GM18505 (cell line): ENCODE measurements around the gene FRMD4B.
"Not testable (repeated sequence)": the region's sequence is repeated elsewhere in the genome, so short reads cannot be mapped to it uniquely, and the experiment has no call there.

ENCODE experiments used
- ATAC-seq: cut with Tn5 transposase; IDR thresholded peaks from one replicate; pipeline ENCODE4 v1.9.1; 2021; ENCODE audit not compliant: unreplicated experiment
- POLR2A ChIP-seq: IDR thresholded peaks from 4 replicates; pipeline ENCODE4 v1.6.1; 2011; ENCODE audit warnings: borderline replicate concordance; ENCODE audit not compliant: insufficient read depth, insufficient read length; ENCODE audit errors: extremely low read depth

FRMD4B gene

DNA sequence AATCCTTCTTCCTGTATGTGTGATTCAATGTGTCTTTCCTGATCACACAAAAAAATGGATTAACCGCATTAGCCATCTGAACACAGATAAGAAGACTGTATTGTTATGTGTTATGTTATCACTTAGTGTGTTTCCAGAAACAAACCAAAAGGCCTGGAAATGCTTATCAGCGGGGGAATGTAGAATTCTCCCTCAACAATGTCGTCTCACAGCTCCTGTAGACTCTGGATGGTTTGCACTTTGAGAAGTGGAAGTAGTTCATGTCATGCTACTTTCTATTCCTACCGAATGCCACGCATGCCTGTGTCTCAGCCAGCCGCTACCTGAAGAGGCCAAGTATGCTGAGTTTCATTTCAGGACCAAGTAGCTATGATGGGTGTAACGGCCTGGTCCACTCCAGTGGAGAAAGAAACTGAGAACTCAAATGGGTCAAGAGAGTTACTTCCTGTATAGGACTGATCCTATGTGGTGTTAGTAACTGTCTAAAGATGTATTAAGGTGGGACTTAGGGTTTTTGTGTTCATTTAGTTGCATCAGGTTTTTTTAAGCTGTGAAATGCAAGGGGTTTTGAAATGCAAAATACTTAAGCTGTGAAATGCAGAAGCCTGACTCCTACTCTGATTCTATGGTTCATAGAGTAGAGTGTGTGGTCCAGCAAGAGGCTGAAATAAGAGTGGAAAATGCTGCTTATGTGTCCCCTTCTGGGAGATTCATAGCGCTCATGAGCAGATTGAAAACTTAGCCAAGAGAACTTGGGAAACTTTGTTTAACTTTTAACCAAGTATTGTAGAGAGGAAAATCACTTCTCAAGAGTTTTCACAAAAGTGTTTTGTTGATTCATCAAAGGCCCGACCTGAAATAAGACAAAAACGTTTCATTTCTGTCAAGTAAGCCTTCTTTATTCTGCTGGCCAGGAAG is 145.0 kb downstream of the FRMD4B start:
- no peak for TF ChIP-seq POLR2A
- no peak for ATAC-seq

DNA sequence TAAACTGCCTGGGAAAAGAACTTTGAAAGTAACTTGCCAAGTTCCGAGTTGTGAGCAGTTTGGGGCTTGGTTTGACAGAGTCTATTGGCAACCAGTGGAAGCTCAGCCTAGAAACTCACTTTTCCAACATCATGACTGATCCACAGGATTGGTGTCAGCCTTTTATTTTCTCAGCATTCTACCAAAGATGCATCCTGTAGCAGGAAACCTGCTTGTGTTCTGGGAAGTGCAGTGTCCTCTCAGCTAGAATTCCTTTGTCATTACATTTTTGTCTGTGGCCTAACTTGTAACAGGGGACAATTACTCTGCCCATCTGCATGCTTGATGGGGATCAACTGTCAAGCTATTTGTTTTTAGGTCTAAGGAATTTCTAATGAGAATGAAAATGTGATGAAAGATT is 146.8 kb downstream of the FRMD4B start:
- no peak for ATAC-seq
- no peak for TF ChIP-seq POLR2A

DNA sequence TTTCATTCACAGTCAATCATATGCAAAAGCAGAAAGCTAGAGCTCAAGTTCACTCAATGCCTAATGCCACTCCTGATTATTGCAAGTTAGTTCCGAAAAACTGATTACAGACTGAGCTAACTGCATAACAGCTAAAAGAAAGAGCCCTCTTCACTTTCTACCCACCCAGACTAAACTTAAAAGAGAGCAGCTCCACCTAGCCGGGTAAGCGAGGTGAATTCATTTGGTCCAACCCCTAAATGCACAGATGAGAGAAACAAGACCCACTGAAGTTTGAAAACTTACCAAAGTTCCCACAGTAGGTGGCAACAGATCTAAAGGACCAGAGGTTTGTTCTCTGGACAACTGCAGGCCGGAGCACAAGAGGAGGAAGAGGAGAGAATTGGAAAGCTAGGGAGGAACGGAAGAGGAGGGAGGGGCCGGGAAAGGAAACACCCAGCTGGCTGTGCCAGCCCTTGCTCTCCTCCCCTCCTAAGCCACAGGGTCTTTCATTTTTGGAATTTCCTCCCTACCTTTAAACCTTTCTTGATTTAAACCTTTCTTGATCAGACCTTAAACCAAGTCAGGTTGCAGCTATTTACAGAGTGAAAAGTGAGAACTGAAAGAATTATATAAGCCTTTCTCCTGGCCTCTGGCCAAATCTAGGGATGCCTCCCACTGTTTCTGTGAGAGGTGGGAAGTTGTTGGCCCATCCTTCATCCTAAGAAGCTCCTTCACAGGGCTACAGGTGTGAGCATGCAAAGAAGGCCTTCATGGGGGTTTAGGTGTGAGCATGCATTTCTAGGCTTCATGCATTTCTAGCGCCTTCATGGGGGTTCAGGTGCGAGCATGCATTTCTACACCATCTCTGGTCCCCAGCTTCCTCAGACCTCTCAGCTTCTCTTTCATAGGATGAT is 148.8 kb downstream of the FRMD4B start:
- ATAC-seq = no peak

DNA sequence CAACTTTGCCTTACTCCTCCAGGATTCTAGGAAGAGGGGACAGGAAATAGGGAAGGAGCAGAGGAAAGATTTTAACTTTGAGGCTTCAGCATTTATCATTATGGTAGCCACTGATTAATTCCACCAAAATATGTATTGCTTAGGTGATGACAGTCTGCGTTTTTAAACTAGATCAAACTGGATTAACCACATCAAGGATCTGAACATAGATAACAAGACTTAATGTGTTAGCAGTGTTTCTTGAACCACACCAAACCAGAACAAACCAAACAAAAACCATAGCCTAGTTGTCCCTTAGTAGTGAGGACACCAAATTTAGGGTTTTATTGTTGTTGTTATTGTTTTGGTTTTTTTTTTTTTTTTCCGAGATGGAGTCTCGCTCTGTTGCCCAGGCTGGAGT is 150.0 kb downstream of the FRMD4B start:
- no peak for TF ChIP-seq POLR2A
- ATAC-seq = no peak

More for the DNA sequence above, 148.8 kb downstream of the FRMD4B start:
- no peak for TF ChIP-seq POLR2A

DNA sequence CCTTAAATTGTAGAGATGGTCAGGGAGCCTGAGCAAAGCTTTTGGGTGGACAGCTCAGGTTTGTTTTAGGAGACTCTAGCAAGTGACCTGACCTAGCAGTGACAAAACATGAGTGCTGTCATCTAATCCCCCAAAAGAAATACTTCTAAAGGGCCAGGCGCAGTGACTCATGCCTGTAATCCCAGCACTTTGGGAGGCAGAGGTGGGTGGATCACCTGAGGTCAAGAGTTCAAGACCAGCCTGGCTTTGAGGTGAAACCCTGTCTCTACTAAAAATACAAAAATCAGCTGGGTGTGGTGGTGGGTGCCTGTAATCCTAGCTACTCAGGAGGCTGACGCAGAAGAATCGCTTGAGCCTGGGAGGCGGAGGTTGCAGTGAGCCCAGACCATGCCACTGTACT is 150.7 kb downstream of the FRMD4B start:
- not testable (repeated sequence) for ATAC-seq

DNA sequence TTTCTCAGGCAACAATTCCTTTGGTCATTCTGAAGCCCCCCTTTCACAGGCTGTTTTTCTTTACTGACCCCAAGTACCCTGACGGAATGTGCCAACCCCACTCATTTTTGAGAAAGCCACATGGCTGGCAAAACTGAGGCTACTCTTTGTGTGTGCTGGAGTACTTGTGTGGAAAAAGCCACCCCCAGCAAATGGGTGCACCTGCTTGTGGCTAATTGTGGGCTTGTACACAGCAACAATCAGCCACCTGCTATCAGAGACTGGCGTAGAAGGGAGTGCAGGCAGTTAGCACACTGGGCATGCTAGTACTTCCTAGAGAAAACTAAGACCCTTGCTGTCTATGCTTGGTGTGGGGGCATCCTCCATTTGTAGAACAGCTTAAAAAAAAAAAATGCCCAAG is 153.4 kb downstream of the FRMD4B start:
- no peak for ATAC-seq
- no peak for TF ChIP-seq POLR2A

DNA sequence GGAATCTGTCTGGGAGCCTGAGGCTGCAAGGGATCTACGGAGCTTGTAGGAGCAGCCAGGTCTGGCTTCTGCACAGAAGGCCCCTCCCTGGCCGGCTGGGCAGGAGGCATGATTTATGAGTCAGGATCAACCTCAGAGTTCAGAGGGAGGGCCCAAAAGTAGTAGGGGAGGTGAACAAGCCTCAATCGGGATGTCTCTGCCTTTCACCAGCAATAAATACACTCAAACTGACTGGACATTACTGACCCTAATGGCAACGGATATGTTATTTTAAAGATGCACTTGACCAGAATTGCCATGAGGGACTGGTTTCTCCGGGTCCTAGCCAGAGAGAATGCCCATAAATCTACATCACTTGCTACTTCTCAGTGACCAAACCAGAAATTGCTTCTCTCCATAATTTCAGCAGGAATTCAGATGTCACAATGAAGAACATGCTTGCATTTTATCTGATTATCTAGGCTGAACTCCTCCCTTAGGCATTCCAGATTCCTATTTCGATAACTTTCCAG is 153.9 kb downstream of the FRMD4B start:
- no peak for TF ChIP-seq POLR2A
- no peak for ATAC-seq

DNA sequence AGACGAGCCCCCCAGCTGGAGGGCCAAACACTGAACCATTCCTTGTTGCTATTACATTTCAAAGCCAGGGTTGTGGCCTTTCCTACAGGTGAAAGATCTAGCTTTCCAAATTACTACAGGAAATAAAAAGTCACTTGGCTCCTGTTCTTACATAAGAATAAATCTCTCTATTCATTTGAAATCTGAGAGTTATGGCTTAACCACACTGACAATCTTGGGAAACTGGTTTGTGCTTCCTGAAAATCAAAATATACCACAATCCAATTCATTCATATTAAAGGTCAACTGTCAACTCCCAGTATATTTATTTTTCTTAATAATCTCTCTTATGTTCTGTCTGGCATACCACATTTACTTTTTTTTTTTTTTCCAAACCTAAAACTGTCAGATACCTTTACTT is 159.8 kb downstream of the FRMD4B start:
- ATAC-seq = no peak
- TF ChIP-seq POLR2A = no peak

DNA sequence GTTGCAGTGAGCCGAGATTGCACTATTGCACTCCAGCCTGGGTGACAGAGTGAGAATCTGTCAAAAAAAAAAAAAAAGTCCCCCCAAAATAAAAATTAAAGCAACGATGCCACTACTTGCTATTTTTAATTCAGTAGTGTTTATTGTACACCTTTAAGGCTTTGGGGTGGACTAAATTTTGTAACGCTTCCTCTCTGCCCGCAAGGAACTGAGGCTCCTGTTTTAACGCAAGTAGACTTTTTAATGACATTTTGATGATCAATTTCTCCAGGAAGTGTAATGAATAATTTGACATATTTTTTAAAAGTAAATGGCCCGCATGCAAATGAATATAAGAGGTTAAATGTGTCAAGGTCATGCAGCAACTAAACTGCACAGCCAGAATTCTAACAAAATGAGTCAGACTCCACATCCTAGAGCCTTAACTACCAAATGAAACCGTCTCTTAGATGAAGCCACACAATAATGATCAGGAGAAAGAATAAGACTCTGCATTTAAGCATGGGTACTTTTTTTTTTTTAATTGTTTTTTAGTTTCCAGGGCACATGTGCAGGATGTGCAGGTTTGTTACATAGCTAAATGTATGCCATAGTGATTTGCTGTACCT is 166.7 kb downstream of the FRMD4B start:
- no peak for TF ChIP-seq POLR2A
- no peak for ATAC-seq

DNA sequence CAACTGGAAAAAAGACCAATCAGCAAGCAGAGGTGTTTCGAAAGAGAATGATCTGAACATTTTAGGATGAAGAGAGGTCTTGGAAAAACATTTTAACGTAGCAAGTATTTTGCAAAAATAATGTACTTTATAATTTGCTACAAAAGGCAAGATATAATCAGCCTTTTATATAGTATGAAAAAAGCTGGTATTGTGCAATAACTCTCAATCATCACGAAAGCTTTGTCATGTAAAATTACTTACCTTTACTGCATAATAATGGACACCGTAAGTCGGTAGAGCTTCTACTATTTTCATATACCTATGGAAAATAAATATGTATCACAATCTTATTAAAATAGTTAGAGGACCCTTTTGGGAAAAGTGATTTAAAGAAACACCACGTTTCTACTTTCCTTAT is 167.8 kb downstream of the FRMD4B start:
- TF ChIP-seq POLR2A = no peak
- ATAC-seq = no peak

DNA sequence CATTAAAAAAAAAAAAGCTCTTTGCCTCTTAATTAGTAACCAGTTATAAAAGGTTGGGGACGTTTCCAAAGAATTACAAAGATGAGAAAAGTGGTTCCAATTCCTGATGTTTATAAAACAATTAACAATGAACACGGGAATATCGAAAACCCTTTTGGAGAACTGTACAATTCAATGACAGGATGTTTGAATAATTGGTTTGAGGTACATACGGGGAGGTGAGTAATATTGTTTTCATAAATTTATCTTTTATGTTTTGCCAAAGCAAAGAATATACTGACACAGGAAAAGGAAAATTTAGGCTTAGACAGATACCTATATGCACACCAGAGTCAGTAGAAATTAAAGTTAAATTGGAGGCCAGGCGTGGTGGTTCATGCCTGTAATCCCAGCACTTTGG is 168.9 kb downstream of the FRMD4B start:
- ATAC-seq = no peak
- no peak for TF ChIP-seq POLR2A

DNA sequence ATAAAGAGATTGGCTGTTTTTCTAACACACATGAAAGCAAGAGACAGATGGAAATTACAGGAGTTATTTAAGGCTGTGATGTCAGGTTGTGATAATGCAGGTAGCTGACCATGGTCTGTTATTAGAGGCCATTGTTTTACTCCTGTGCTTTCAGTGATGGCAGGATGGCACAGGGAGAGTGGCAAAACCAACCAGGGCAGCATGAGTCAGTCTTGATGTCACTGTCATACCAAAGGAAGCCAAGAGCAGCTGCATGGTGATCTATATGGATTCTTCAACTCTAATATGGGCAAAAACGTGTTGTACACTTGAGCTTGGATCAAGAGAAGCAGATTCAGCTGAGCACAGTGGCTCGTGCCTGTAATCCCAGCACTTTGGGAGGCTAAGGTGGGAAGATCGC is 171.6 kb downstream of the FRMD4B start:
- no peak for TF ChIP-seq POLR2A
- ATAC-seq = no peak

DNA sequence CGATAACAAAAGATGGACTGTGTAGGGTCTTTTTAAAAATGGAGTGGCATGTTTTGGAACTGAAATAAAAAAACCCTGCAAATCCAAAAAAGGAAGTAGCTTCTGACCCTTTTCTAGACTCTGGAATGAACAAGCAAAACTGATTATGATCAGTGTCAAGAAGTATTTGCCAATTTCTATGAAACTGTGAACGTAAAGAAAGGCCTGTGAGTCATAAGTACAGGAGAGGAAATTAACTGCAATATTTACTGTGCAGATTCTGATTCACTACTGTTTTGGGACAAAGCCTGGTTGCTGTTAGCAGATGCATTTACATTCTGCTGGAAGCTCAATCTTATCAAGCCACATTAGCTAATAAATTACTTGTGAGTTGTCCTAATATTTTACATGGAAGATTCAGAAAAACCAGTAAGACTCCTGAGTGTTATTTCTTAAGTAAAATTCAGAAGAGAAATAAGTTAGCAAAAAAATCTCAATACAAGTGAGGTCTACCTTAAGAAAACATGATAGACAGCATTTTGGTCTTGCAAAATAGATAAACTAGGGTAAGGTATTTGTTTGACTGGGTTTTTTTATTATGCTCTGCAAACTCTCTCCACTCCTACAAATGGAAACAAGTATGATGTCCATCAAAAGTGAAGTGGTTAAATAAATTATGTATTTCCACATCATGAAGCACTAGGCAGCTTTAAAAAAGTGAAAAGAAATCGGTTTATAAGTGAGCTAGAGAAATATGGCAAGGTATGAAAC is 173.3 kb downstream of the FRMD4B start:
- ATAC-seq = peak; percentile 89
- TF ChIP-seq POLR2A = no peak

DNA sequence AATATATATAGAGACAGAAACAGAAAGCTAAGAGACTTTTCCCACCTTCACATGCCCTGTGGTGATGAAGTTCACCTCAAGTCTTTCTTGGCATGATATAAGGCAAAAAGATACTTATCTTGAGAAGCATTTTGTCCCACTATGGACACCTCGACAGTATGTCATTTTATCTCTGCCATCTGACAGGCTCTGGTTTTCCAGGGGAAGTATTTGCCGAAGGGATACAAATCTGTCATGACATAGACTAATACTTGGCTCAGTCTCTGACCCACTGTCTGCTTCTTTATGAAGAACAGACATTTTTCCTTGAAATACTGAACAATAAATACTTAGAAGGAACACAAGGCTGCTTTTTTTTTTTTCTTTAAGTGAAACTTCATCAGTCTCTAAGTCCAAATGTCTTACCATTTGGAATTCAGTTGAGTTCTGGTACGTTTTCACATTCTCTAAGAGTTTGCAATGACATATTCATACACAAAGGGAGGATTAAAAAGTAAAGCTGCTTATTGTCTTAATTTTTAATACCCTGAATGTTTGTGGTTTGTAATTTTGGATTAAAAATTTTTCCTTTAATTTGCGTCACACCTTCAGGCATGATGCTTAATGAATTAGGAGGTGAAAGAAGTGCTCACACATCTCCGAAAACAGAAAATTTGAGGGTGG is 175.7 kb downstream of the FRMD4B start:
- ATAC-seq = no peak
- TF ChIP-seq POLR2A = no peak
